HCT116 (cell line): ENCODE data around the gene BAIAP2. TPM values are rescaled to one million over a fixed set of nuclear protein-coding genes. Genes with fewer than 3 reads are reported as not detected.

Source experiments
- ATAC-seq: fragments of 200-7000 bp; cut with Tn5 transposase; 2 replicates; pipeline ENCODE4 v1.9.1; 2020; ENCODE audit warnings: mild to moderate bottlenecking, moderate library complexity
- BruUV-seq: library from RNA; stranded (reverse); fragments of 400-500 nt; replicated peaks from 2 replicates; lab custom pipeline; 2021; lab: Mats Ljungman, UMichigan
- CTCF ChIA-PET: fragments of 300-600 bp; sonication (Branson Sonifier 250); formaldehyde crosslinking; loops from one replicate; lab custom pipeline; 2021; ENCODE audit warnings: antibody characterized with exemption; lab: Charles Lee
- POLR2A ChIA-PET: fragments of 300-600, 350-600 bp; sonication (Branson Sonifier 250); formaldehyde crosslinking; loops from one replicate; lab custom pipeline; 2021; ENCODE audit warnings: antibody characterized with exemption; lab: Charles Lee
- RAD21 ChIA-PET, 2 experiments: fragments of 300-600 bp; sonication (Branson Sonifier 250); formaldehyde crosslinking; loops; one replicate each; lab custom pipeline; 2023; ENCODE audit warnings: low total read pairs in 2 of 2; ENCODE audit not compliant: uncharacterized antibody in 2 of 2, unreplicated experiment in 2 of 2, low non-redundant PET in 1 of 2; lab: Charles Lee
- DNase-seq: peaks from one replicate; pipeline ENCODE4 v3.0.0-alpha.2; 2010; ENCODE audit warnings: low read depth, low spot score
- H2AFZ ChIP-seq: fragments of 200-600 bp; shearing (Covaris generic), sonication (generic); 2 replicates; pipeline ENCODE4 v1.6.1; 2017; ENCODE audit warnings: low read depth, mixed run types, mixed read lengths, antibody characterized with exemption, low read length; ENCODE audit not compliant: poor library complexity, severe bottlenecking
- H3K27ac ChIP-seq: 2 replicates; pipeline ENCODE4 v1.5.1; 2012; ENCODE audit warnings: low read depth, low read length
- H3K27me3 ChIP-seq: fragments of 200-600 bp; sonication (generic); 2 replicates; pipeline ENCODE4 v1.6.1; 2016; ENCODE audit warnings: mixed run types, low read length, mixed read lengths; ENCODE audit not compliant: insufficient read depth
- H3K36me3 ChIP-seq, 2 experiments: fragments of 200-500 bp in 1 of 2; fragments of 200-600 bp in 1 of 2; sonication (Bioruptor generic) in 1 of 2; sonication (generic) in 1 of 2; 2 replicates each; pipeline versions ENCODE4 v1.5.1 to v1.6.1; 2014 to 2016; ENCODE audit warnings: low read length in 2 of 2, inconsistent platforms in 1 of 2, mixed read lengths in 1 of 2, mixed run types in 1 of 2; ENCODE audit not compliant: insufficient read depth in 2 of 2, control insufficient read depth in 1 of 2
- H3K4me1 ChIP-seq, 2 experiments: fragments of 200-600 bp in 1 of 2; sonication (generic) in 1 of 2; 2 replicates each; pipeline versions ENCODE4 v1.5.1 to v1.6.1; 2012 to 2017; ENCODE audit warnings: low read length in 2 of 2, inconsistent platforms in 1 of 2, mild to moderate bottlenecking in 1 of 2, mixed read lengths in 1 of 2, mixed run types in 1 of 2, moderate library complexity in 1 of 2; ENCODE audit not compliant: insufficient read depth in 2 of 2, control insufficient read depth in 1 of 2
- H3K4me2 ChIP-seq: fragments of 200-600 bp; sonication (generic); 2 replicates; pipeline ENCODE4 v1.6.1; 2017; ENCODE audit warnings: mixed run types, low read length, mixed read lengths
- H3K4me3 ChIP-seq, 2 experiments: fragments of 200-600 bp in 1 of 2; sonication (generic) in 1 of 2; replicated peaks in 1 of 2; 2 replicates each; pipeline ENCODE4 v1.5.1; 2011 to 2016; ENCODE audit warnings: low read length in 2 of 2, control low read depth in 1 of 2, low read depth in 1 of 2, mild to moderate bottlenecking in 1 of 2, mixed read lengths in 1 of 2, mixed run types in 1 of 2
- H3K79me2 ChIP-seq: fragments of 200-600 bp; sonication (generic); 2 replicates; pipeline ENCODE4 v1.6.1; 2017; ENCODE audit warnings: mild to moderate bottlenecking, mixed run types, low read length, moderate library complexity, mixed read lengths; ENCODE audit not compliant: insufficient read depth
- H3K9ac ChIP-seq: fragments of 200-600 bp; sonication (generic); 2 replicates; pipeline ENCODE4 v1.6.1; 2016; ENCODE audit warnings: low read length, mixed read lengths
- H3K9me2 ChIP-seq: fragments of 200-600 bp; sonication (generic), shearing (Covaris generic); 2 replicates; pipeline ENCODE4 v1.6.1; 2017; ENCODE audit warnings: mixed run types, mild to moderate bottlenecking, moderate library complexity; ENCODE audit not compliant: insufficient read depth
- H3K9me3 ChIP-seq, 2 experiments: fragments of 200-500 bp in 1 of 2; fragments of 200-600 bp in 1 of 2; sonication (Bioruptor generic) in 1 of 2; sonication (generic) in 1 of 2; 2 replicates each; pipeline ENCODE4 v1.6.1; 2014 to 2017; ENCODE audit warnings: low read length in 2 of 2, mixed read lengths in 2 of 2, inconsistent platforms in 1 of 2, low read depth in 1 of 2, mild to moderate bottlenecking in 1 of 2, mixed run types in 1 of 2, moderate library complexity in 1 of 2; ENCODE audit not compliant: control insufficient read depth in 1 of 2, insufficient read depth in 1 of 2
- H4K20me1 ChIP-seq: fragments of 200-600 bp; sonication (generic), shearing (Covaris generic); 2 replicates; pipeline ENCODE4 v1.6.1; 2017; ENCODE audit warnings: mixed run types, mild to moderate bottlenecking, moderate library complexity; ENCODE audit not compliant: insufficient read depth
- CEBPB ChIP-seq: IDR thresholded peaks from 2 replicates; pipeline ENCODE4 v1.6.1; 2012; ENCODE audit warnings: low read depth
- ELF1 ChIP-seq: IDR thresholded peaks from 2 replicates; pipeline ENCODE4 v1.6.1; 2012; ENCODE audit warnings: low read depth, borderline replicate concordance
- EZH2phosphoT487 ChIP-seq: fragments of 200-600 bp; IDR thresholded peaks from 2 replicates; pipeline ENCODE4 v1.6.1; 2018; ENCODE audit warnings: antibody characterized with exemption, borderline replicate concordance
- JUND ChIP-seq: IDR thresholded peaks from 2 replicates; pipeline ENCODE4 v1.6.1; 2012
- RAD21 ChIP-seq: IDR thresholded peaks from 2 replicates; pipeline ENCODE4 v1.6.1; 2012; ENCODE audit warnings: low read depth, mild to moderate bottlenecking
- SIN3A ChIP-seq: IDR thresholded peaks from 2 replicates; pipeline ENCODE4 v1.6.1; 2012; ENCODE audit warnings: low read depth
- SRF ChIP-seq: IDR thresholded peaks from 2 replicates; pipeline ENCODE4 v1.6.1; 2012; ENCODE audit warnings: low read depth
- TCF7L2 ChIP-seq: IDR thresholded peaks from 2 replicates; pipeline ENCODE4 v1.7.0; 2011; ENCODE audit warnings: borderline replicate concordance, inconsistent platforms; ENCODE audit not compliant: insufficient read depth, insufficient read length; ENCODE audit errors: extremely low read depth
- YY1 ChIP-seq: IDR thresholded peaks from 2 replicates; pipeline ENCODE4 v1.6.1; 2011; ENCODE audit warnings: low read length, low read depth, moderate library complexity, mild to moderate bottlenecking; ENCODE audit not compliant: insufficient replicate concordance; ENCODE audit errors: extremely low read depth
- ZFX ChIP-seq: fragments of 450-650 bp; IDR thresholded peaks from 2 replicates; pipeline ENCODE4 v1.6.1; 2017
- intact Hi-C: fragments of 100-400 bp; cut with micrococcal nuclease; formaldehyde crosslinking; loops from 2 replicates; pipeline ENCODE4 v1.10.0; 2022
- total RNA-seq: library from RNA; stranded (reverse); gene quantifications from one replicate; pipeline ENCODE4 v1.2.1, GENCODE V29; 2021; ENCODE audit not compliant: unreplicated experiment
- TF ChIP-seq, protein P1 (sequence below): IDR thresholded peaks from 2 replicates; pipeline ENCODE4 v1.6.1; 2012; ENCODE audit warnings: low read depth
- TF ChIP-seq, protein P2 (sequence below): IDR thresholded peaks from 2 replicates; pipeline ENCODE4 v1.6.1; 2011; ENCODE audit warnings: mild to moderate bottlenecking, low read length, moderate library complexity; ENCODE audit not compliant: insufficient replicate concordance; ENCODE audit errors: extremely low read depth
- TF ChIP-seq, protein P3 (sequence below), 3 experiments: fragments of 200-600 bp in 1 of 3; sonication (generic) in 1 of 3; IDR thresholded peaks in 2 of 3; conservative IDR thresholded peaks in 1 of 3; 2 replicates each; pipeline ENCODE4 v1.5.1; 2012 to 2017; ENCODE audit warnings: low read depth in 2 of 3, low read length in 2 of 3, antibody characterized with exemption in 1 of 3, borderline replicate concordance in 1 of 3, control low read depth in 1 of 3, mild to moderate bottlenecking in 1 of 3, mixed read lengths in 1 of 3, mixed run types in 1 of 3, moderate library complexity in 1 of 3; ENCODE audit not compliant: insufficient read depth in 1 of 3
- TF ChIP-seq, protein P4 (sequence below): IDR thresholded peaks from 2 replicates; pipeline ENCODE4 v1.6.1; 2012

The BAIAP2 gene
- total RNA-seq, 1 experiment from 2014 or later: 105 TPM

DNA sequence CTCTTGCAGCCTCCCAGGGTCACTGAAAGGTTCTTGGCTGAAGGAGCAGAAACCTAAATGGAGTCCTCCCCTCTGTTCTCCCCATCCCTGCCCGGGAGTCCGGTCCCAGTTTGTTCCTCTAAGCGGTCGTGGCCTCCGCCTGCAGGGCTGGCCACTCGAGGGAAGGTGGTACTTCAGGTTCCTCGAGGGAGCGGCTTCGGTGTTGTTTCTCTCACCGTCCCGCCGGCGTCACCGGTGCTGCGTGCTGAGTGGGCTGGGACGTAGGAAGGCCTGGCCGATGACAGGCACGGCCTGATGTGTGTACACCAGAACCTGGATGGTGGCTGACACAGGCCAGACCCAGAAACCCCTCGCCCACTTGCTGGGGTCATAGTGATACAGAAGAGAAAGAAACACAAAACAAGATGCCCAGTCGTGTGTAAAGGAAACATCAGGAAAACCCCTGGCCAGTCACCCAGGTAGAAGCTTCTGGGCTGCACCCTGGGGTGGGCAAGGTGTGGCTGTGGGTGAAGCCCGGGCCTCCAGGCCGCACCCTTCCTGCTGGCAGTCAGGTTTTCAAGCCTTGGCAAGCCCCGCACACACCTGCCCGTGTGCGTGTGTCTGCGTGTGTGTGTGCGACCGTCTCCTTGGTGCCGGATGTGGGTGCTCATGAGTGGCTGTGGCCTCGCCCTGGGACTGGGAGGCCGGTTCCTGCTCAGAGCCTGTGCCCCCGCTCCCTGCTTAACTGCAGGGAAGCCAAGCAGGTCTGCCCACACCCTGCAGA lies 52.0 kb downstream of the BAIAP2 start (continued):
- TF ChIP-seq, protein P1, sequence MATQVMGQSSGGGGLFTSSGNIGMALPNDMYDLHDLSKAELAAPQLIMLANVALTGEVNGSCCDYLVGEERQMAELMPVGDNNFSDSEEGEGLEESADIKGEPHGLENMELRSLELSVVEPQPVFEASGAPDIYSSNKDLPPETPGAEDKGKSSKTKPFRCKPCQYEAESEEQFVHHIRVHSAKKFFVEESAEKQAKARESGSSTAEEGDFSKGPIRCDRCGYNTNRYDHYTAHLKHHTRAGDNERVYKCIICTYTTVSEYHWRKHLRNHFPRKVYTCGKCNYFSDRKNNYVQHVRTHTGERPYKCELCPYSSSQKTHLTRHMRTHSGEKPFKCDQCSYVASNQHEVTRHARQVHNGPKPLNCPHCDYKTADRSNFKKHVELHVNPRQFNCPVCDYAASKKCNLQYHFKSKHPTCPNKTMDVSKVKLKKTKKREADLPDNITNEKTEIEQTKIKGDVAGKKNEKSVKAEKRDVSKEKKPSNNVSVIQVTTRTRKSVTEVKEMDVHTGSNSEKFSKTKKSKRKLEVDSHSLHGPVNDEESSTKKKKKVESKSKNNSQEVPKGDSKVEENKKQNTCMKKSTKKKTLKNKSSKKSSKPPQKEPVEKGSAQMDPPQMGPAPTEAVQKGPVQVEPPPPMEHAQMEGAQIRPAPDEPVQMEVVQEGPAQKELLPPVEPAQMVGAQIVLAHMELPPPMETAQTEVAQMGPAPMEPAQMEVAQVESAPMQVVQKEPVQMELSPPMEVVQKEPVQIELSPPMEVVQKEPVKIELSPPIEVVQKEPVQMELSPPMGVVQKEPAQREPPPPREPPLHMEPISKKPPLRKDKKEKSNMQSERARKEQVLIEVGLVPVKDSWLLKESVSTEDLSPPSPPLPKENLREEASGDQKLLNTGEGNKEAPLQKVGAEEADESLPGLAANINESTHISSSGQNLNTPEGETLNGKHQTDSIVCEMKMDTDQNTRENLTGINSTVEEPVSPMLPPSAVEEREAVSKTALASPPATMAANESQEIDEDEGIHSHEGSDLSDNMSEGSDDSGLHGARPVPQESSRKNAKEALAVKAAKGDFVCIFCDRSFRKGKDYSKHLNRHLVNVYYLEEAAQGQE: no peak
- no peak for TF ChIP-seq TCF7L2
- TF ChIP-seq, all 23 proteins: peak for 0

DNA sequence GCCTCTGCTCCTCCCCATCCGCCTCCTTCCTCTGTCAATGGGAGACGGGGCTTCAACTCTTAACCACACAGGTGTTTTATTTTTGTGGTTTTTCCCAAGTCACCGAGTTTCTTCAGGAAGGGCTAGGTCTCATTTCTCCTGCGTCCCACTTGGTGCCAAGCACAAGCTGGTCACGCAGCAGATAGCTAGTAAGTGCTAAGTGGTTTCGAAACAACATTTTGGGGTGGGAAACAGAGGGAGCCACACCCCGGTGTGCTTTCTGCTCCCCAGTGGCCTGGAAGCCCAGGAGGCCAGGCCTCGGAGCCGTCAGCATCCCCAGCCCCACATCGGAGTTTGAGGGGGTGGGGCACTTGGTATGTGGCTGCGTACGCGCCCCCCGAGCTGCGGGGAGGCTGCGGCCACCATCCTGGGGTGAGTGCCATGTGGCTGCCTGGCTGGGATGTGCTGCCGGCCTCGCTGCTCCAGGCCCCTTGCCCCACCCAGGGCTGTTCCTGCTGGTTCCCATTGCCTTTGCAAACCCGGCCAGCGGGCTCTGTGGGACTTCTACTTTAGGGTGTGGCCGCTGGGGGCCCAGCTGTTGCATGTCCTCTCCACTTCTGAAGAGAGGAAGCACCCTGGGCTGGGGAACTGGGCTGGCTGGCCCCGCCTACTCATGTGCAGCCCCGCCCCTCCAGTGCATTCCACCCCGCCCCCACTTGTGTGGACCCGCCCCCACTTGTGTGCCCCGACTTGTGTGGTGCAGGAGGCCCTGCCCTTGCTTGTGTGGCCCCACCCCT lies 55.6 kb downstream of the BAIAP2 start:
- peaks cover 9 to 34% of the 10 kb centered on the region in 2 experiments; a peak in 2 of 4 replicates for H3K36me3 ChIP-seq
- intact Hi-C loops: no loop called here
- no TSS peak for BruUV-seq
- RAD21 ChIA-PET: interaction anchor here in 1 of 2 experiments (0.6 to 0.8 kb wide), 2 partner anchors 51 to 67 kb away, joined by 5 to 6 read pairs; no protein-coding TSS in a partner anchor
- ATAC-seq (peak; percentile 43), DNase-seq (no peak)
- peak overlapping the region; percentile 49; the same call in 1 of the 2 replicates for H3K27ac ChIP-seq
- CTCF ChIA-PET: no interaction called here
- H3K27me3 ChIP-seq: no peaks in the 10 kb centered on the region
- H3K4me2 ChIP-seq: peak overlapping the region; percentile 45
- peaks cover 7% of the 10 kb centered on the region; the same call in 1 of the 2 replicates for H3K79me2 ChIP-seq
- H3K4me3 ChIP-seq: no peak overlapping the region
- H3K4me1 ChIP-seq: peaks cover 47 to 65% of the 10 kb centered on the region in 2 experiments
- no peaks in the 10 kb centered on the region for H3K9me3 ChIP-seq
- no peak overlapping the region for H2AFZ ChIP-seq
- H3K9ac ChIP-seq: peak overlapping the region; percentile 40
- H4K20me1 ChIP-seq: no peaks in the 10 kb centered on the region
- POLR2A ChIA-PET: no interaction called here
- no peaks in the 10 kb centered on the region for H3K9me2 ChIP-seq
- TF ChIP-seq SRF (no peak), RAD21 (no peak), ELF1 (no peak), ZFX (no peak), EZH2phosphoT487 (no peak), YY1 (no peak), CEBPB (no peak), SIN3A (no peak), JUND (no peak)
- TF ChIP-seq, protein P2, sequence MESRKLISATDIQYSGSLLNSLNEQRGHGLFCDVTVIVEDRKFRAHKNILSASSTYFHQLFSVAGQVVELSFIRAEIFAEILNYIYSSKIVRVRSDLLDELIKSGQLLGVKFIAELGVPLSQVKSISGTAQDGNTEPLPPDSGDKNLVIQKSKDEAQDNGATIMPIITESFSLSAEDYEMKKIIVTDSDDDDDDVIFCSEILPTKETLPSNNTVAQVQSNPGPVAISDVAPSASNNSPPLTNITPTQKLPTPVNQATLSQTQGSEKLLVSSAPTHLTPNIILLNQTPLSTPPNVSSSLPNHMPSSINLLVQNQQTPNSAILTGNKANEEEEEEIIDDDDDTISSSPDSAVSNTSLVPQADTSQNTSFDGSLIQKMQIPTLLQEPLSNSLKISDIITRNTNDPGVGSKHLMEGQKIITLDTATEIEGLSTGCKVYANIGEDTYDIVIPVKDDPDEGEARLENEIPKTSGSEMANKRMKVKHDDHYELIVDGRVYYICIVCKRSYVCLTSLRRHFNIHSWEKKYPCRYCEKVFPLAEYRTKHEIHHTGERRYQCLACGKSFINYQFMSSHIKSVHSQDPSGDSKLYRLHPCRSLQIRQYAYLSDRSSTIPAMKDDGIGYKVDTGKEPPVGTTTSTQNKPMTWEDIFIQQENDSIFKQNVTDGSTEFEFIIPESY: no peak
- TF ChIP-seq, protein P3, sequence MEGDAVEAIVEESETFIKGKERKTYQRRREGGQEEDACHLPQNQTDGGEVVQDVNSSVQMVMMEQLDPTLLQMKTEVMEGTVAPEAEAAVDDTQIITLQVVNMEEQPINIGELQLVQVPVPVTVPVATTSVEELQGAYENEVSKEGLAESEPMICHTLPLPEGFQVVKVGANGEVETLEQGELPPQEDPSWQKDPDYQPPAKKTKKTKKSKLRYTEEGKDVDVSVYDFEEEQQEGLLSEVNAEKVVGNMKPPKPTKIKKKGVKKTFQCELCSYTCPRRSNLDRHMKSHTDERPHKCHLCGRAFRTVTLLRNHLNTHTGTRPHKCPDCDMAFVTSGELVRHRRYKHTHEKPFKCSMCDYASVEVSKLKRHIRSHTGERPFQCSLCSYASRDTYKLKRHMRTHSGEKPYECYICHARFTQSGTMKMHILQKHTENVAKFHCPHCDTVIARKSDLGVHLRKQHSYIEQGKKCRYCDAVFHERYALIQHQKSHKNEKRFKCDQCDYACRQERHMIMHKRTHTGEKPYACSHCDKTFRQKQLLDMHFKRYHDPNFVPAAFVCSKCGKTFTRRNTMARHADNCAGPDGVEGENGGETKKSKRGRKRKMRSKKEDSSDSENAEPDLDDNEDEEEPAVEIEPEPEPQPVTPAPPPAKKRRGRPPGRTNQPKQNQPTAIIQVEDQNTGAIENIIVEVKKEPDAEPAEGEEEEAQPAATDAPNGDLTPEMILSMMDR (IDR thresholded peaks at IDR 0.05 in 2 of 3, conservative IDR thresholded peaks at IDR 0.05 in 1 of 3; ENCODE audit: borderline replicate concordance in 1 of 3, insufficient read depth in 1 of 3, low read depth in 2 of 3, low read length in 2 of 3): no peak
- TF ChIP-seq, protein P4, sequence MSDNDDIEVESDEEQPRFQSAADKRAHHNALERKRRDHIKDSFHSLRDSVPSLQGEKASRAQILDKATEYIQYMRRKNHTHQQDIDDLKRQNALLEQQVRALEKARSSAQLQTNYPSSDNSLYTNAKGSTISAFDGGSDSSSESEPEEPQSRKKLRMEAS: no peak
